HG02885 (cell line): ENCODE data around the gene YWHAG.
"Not testable (repeated sequence)": the region's sequence is repeated elsewhere in the genome, so short reads cannot be mapped to it uniquely, and the experiment has no call there.

Experiments used
- ATAC-seq: cut with Tn5 transposase; IDR thresholded peaks from one replicate; pipeline ENCODE4 v1.9.1; 2021; ENCODE audit warnings: mild to moderate bottlenecking; ENCODE audit not compliant: unreplicated experiment, poor library complexity

Gene YWHAG

DNA sequence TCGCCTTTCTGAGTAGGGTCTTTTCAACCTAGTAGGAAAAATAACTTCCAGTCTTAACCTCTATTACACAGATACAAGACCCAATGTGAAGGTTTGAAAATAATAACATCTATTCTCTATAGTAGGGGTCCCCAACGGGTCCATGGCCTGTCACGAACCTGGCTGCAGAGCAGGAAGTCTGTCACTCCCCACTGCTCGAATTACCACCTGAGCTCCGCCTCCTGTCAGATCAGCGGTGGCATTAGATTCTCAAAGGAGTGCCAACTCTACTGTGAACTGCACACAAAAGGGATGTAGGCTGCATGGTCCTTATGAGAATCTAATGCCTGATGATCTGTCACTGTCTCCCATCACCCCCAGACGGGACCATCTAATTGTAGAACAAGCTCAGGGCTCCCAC lies 7.4 kb downstream of the YWHAG start:
- no peak for ATAC-seq

DNA sequence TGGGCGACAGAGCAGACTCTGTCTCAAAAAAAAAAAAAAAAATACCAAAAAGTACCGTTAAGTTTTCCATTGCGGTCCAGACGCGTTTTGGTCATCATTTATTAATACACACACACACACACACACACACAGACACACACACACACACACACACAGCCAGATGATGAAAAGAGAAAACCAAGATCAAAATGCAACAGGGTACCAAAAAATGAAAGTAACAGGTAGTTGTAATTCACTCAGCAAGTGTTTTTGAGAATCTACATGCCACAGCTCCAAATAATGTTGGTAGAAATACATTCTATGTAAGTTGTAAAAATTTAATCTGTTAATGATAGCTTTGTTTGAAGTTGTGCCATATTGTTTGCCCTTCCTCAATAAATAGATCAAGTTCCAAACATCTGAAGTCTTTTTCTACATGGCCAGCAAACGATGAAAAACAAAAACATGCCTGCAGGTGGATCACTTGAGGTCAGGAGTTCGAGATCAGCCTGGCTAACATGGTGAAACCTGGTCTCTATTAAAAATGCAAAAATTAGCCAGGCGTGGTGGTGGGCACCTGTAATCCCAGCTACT lies 9.4 kb downstream of the YWHAG start:
- no peak for ATAC-seq

GRCh38 chr7:76347710-76348109 lies 11.1 kb downstream of the YWHAG start:
- ATAC-seq = no peak

GRCh38 chr7:76346778-76347177 lies 12.0 kb downstream of the YWHAG start:
- ATAC-seq = no peak

- ATAC-seq = no peak
These were observed 12.7 kb downstream of the YWHAG start for GRCh38 chr7:76346097-76346496.

DNA sequence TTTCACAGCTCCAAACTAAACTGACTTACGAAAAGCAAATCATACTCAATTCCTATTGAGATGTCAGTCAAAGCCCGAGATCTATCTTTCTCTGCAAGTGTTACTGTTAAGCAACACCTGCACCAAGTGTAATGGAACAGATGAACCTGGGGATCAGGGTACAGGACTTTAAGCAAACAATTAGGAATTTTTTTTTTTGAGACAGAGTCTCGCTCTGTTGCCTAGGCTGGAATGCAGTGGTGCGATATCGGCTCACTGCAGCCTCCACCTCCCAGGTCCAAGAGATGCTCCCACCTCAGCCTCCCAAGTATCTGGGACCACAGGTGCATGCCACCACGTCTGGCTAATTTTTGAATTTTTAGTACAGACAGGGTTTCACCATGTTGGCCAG lies 14.9 kb downstream of the YWHAG start:
- no peak for ATAC-seq

DNA sequence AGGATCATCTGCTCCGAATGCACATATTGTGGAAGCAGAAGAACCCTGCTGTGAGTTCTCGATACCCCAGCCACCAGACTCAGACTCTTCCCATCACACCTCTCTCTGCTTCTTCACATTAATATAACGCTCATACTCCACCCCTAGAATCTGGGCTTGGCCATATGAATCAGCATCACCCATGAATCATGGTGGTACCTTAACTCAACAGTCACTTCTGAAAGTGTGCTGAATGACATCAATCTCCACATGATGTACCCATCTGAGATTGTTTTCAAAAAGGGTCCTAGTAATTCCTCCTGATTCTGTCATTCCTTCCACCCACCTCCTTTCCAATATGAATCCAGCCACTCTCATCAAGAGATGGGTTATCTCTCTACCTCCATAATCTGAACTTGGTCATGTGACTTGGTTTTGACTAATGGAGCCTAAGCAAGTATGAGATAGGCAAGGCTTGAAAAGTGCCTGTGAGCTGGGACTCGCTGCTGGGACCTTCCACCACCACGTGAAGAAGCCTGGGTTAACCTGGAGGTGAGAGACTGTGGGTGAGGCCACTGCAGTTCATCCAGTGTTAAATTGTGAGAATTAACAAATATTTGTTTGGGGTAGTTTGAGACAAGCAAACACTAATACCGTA lies 15.4 kb downstream of the YWHAG start:
- ATAC-seq = no peak

DNA sequence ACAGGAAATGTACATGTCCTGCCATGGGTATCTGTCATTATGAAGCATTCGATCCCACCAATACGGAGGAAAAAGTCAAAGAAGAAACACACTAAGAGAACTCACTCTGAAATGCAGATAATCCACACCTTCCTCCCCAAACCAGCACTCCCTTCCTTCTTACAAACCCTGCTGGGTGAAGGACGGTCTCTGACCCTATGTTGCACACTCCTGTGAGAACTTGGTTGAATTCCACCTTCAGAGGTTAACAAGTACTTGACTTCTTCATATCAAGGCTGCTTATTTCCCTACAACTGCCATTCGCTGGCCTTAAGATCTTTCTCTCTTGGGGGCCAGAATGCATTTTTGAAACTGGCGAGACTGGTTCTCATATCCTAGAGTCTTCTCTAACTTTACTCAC lies 16.6 kb downstream of the YWHAG start:
- no peak for ATAC-seq

- no peak for ATAC-seq
These were observed 18.1 kb downstream of the YWHAG start for GRCh38 chr7:76340617-76341131.

DNA sequence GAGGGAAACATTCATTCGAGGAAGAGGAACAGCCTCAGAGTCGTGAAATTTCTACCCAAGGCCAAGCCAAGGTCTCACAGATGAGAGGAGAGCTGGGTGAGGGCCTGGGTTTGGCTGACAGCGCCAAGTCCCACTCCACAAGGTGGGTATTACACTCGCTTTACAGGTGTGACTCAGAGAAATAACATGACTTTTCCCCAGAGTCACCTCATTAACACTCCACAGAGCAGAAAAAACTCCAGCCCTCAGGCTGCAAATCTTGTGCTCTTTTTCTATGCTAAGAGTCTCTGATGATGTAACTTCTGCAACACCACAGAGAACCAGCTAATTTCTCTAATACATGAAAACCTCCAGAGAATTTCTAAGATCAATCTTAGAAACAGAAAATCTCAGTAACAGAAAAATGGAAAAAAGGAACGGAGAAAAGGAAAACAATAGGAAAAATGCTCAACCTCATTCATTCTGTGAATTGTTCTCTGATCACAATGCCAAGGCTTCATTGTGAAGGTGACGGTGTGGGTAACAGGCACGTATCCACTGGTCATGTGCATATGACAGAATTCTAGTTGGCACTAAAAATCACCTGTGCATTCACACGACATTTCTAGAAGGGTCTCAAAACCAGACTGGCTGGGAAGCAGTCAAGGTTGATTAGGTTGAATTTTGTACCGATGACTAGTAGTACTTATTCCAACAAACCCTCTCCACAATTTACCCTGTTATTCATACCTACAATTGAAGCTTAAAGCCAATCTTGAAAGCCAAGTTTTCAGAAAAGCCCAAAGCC lies 20.3 kb downstream of the YWHAG start:
- no peak for ATAC-seq

DNA sequence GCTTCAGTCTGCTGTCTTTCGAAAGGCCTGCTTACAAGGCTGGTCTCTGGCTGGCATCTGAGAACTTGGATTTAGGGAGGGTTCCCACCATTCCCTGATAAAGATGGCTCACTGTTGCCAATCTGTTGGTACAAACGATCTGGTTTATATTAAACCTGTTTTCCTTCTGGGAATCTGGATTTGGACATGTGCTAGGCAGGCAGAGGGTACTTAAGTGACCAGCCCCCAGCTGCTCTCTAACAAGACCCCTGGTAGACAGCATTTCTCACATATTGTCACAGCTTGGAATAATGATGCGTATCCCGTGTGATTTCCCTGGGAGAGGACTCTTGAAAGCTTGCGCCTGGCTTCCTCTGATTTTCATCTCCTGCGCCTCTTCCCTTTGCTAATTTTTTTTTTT lies 21.6 kb downstream of the YWHAG start:
- no peak for ATAC-seq

DNA sequence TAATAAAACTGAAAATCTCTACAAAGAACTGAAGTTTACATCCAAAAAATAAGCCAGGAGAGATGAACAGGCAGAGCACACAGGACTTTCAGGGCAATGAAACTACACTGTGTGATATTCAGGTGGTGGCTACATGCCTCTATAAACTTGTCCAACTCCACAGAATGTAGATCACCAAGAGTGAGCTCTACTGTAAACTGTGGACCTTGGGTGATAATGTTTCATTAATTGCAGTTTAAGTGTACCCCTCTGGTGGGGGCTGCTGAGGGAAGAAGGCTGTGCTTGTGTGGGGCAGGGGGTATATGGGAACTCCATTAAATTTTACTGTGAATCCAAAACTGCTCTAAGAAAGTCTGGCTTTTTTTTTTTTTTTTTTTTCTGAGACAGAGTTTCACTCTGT lies 22.7 kb downstream of the YWHAG start:
- ATAC-seq = no peak

- ATAC-seq = not testable (repeated sequence)
These were observed 23.4 kb downstream of the YWHAG start for GRCh38 chr7:76335417-76335816.

DNA sequence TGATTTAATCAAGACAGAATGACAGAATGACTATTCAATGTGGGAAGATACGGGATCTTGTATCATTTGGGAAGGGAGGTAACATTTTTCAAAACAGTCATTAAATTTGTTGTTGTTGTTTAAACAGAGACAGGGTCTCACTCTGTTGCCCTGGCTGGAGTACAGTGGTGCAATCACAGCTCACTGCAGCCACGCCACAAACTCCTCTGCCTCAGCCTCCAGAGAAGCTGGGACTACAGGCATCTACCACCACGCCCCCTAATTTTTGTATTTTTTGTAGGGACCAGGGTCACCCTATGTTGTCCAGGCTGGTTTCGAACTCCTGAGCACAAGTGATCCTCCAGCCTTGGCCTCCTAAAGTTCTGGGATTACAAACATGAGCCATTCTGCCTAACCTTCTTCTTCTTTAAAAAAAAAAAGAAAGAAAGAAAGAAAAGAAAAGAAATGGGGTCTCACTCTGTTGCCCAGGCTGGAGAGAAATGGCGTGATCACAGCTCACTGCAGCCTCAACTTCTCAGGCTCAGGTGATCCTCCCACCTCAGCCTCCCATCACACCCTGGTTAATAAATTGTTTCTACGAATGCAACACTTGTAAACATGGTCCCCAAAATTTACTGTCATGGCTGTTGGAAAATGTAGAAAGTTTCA lies 24.3 kb downstream of the YWHAG start:
- no peak for ATAC-seq

- no peak for ATAC-seq
These were observed 25.2 kb downstream of the YWHAG start for GRCh38 chr7:76333511-76334101.

GRCh38 chr7:76332078-76332477 lies 26.7 kb downstream of the YWHAG start:
- no peak for ATAC-seq

GRCh38 chr7:76330673-76331072 lies 28.1 kb downstream of the YWHAG start:
- no peak for ATAC-seq

GRCh38 chr7:76330261-76330660 lies 28.5 kb downstream of the YWHAG start:
- ATAC-seq = no peak

- no peak for ATAC-seq
These were observed 29.3 kb downstream of the YWHAG start for GRCh38 chr7:76329479-76329878.

DNA sequence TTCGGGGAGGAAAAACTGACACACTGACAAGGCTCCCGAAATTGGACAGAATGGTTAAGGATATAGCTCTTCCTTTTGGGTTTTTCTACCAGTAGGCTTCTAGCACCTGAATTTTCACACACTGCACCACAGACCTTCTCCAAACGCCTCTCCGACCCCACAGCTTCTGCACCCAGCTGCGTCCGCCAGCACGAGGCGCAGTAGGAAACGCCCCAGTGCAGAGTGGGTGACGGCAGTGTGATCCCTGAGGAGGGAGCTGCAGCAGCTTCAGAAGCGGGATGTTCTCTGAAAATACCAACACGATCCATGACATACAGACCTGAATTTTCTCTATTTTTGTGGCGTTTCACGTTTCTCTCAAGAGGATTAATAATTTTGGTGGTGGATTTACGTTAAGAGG lies 30.4 kb downstream of the YWHAG start:
- no peak for ATAC-seq

DNA sequence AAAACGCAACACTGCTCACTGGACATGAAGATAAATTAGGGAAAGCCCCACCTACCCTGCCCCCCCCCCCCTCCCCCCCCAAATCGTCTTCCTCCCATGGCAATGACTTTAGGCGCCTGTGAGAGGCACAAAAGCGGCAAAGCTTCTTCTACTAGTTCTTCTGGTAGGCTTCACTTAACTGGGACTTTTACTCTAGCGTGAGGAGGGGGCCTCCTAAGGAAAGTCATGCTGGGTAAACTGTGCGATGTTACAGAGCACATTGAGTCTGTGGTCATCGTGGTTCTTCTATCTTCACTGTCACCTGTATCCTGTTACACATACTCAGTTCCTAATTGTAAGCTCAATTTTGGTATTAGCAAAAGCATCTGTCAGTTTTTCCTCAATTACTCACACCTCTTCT lies 31.2 kb downstream of the YWHAG start:
- no peak for ATAC-seq
